Epidermal melanocyte (primary cell): Measurements from ENCODE around the gene MICAL3.
A peak's percentile ranks its signal among the peaks of the same experiment; 100 is the strongest.
"Not testable (repeated sequence)": the region's sequence is repeated elsewhere in the genome, so short reads cannot be mapped to it uniquely, and the experiment has no call there.

Source experiments
- DNase-seq: peaks from one replicate; pipeline ENCODE4 v3.0.0; 2011; ENCODE audit warnings: low spot score; ENCODE audit not compliant: insufficient read length

Gene MICAL3

GRCh38 chr22:18031695-18032454, 7.5 kb upstream of the MICAL3 start:
- DNase-seq, result no peak

GRCh38 chr22:18029686-18030267, 5.4 kb upstream of the MICAL3 start:
- DNase-seq, result no peak

GRCh38 chr22:18028817-18029527, 4.6 kb upstream of the MICAL3 start:
- DNase-seq, result no peak

- not testable (repeated sequence) for DNase-seq
Measured at GRCh38 chr22:18025898-18026297, 1.5 kb upstream of the MICAL3 start.

- DNase-seq, result no peak
Measured at GRCh38 chr22:18024956-18025720, 777 bp upstream of the MICAL3 start.

GRCh38 chr22:18023509-18024275, 669 bp downstream of the MICAL3 start:
- peak; percentile 92 for DNase-seq

GRCh38 chr22:18022876-18023275, 1.5 kb downstream of the MICAL3 start:
- no peak for DNase-seq

GRCh38 chr22:18021431-18021830, 2.9 kb downstream of the MICAL3 start:
- DNase-seq, result no peak

- DNase-seq, result not testable (repeated sequence)
Measured at GRCh38 chr22:18020743-18021142, 3.6 kb downstream of the MICAL3 start.

- no peak for DNase-seq
Measured at GRCh38 chr22:18013947-18014346, 10.4 kb downstream of the MICAL3 start.

GRCh38 chr22:18013436-18013835, 10.9 kb downstream of the MICAL3 start:
- DNase-seq, result no peak

GRCh38 chr22:18012531-18012930, 11.8 kb downstream of the MICAL3 start:
- no peak for DNase-seq

- no peak for DNase-seq
Measured at GRCh38 chr22:18010266-18010665, 14.1 kb downstream of the MICAL3 start.

GRCh38 chr22:18008136-18008535, 16.2 kb downstream of the MICAL3 start:
- no peak for DNase-seq

- no peak for DNase-seq
Measured at GRCh38 chr22:18005201-18005926, 19.0 kb downstream of the MICAL3 start.

- DNase-seq, result not testable (repeated sequence)
Measured at GRCh38 chr22:18001894-18002315, 22.5 kb downstream of the MICAL3 start.

GRCh38 chr22:18001040-18001893, 23.1 kb downstream of the MICAL3 start:
- peak; percentile 99 for DNase-seq

GRCh38 chr22:18000441-18001039, 23.8 kb downstream of the MICAL3 start:
- no peak for DNase-seq

- DNase-seq, result no peak
Measured at GRCh38 chr22:17999851-18000250, 24.5 kb downstream of the MICAL3 start.
